KMS-11 (cell line): Measurements from ENCODE around the gene MID1.

Experiments used
- H2AFZ ChIP-seq: fragments of 200-600 bp; sonication (generic); 2 replicates; pipeline ENCODE4 v1.6.1; 2016; ENCODE audit warnings: antibody characterized with exemption, mixed run types, low read depth
- H3K27ac ChIP-seq: fragments of 200-600 bp; sonication (generic); 2 replicates; pipeline ENCODE4 v1.6.1; 2016; ENCODE audit warnings: mild to moderate bottlenecking, mixed run types
- H3K27me3 ChIP-seq: fragments of 200-600 bp; sonication (generic); 2 replicates; pipeline ENCODE4 v1.6.1; 2017; ENCODE audit warnings: mild to moderate bottlenecking, low read depth, mixed run types, moderate library complexity; ENCODE audit not compliant: insufficient read depth
- H3K36me3 ChIP-seq: fragments of 200-600 bp; sonication (generic); 2 replicates; pipeline ENCODE4 v1.6.1; 2017; ENCODE audit warnings: mild to moderate bottlenecking, mixed run types; ENCODE audit not compliant: insufficient read depth
- H3K4me1 ChIP-seq: fragments of 200-600 bp; sonication (generic); 2 replicates; pipeline ENCODE4 v1.6.1; 2016; ENCODE audit warnings: mild to moderate bottlenecking, low read depth, mixed run types; ENCODE audit not compliant: poor library complexity, severe bottlenecking
- H3K4me2 ChIP-seq: fragments of 200-600 bp; sonication (generic); 2 replicates; pipeline ENCODE4 v1.7.0; 2016; ENCODE audit warnings: mild to moderate bottlenecking, mixed run types
- H3K4me3 ChIP-seq: fragments of 200-600 bp; sonication (generic); IDR thresholded peaks from 2 replicates; pipeline ENCODE4 v1.6.1; 2017; ENCODE audit warnings: low read depth, low read length, mixed read lengths; ENCODE audit not compliant: insufficient read depth
- H3K79me2 ChIP-seq: fragments of 200-600 bp; sonication (generic); 2 replicates; pipeline ENCODE4 v1.6.1; 2016; ENCODE audit warnings: low read depth, mixed run types; ENCODE audit not compliant: insufficient read depth
- H3K9ac ChIP-seq: fragments of 200-600 bp; sonication (generic); 2 replicates; pipeline ENCODE4 v1.6.1; 2016; ENCODE audit warnings: mild to moderate bottlenecking, mixed run types
- H4K20me1 ChIP-seq: fragments of 200-600 bp; sonication (generic); 2 replicates; pipeline ENCODE4 v1.6.1; 2016; ENCODE audit warnings: mild to moderate bottlenecking, mixed run types; ENCODE audit not compliant: insufficient read depth
- TF ChIP-seq, protein P1 (sequence below): fragments of 200-600 bp; sonication (generic); conservative IDR thresholded peaks from 2 replicates; pipeline ENCODE4 v1.6.1; 2017; ENCODE audit warnings: low read depth, mild to moderate bottlenecking, antibody characterized with exemption, low read length, moderate library complexity, mixed read lengths

MID1 gene

DNA sequence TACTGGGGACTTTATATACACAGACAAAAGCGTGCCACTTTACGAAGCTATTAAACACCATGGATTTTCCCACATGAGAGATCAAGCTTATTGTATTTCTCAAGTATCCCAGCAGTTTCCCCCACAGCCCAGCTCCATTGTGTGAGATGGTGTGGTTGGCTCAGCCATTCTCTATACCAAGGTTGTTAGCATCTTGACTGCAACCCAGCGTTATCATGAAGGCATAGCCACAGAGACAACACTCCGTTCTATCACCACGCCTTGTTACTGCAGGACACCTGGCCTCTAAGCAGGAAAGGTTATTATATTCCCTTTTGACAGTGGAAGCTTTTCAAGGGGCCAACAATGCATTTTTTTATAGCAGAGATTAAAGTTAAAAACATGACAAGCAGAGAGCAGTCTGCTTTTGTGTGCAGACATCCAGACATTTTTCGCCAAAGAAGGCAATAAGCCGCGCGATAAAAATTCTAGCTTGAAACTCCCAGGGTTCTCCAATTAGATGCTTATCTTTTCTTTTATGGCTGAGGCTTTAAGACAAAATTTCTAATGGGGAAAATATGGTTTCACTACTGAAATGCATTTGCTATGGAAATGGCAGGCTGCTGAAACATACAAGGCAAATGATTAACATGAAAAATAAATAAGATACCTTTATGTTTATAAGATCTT, 206.1 kb downstream of the MID1 start:
- Histone ChIP-seq H3K4me1 (no peaks in the 10 kb centered on the region), H3K27me3 (no peaks in the 10 kb centered on the region), H3K27ac (no peak overlapping the region), H2AFZ (no peak overlapping the region), H3K36me3 (no peaks in the 10 kb centered on the region), H4K20me1 (no peaks in the 10 kb centered on the region), H3K4me2 (no peak overlapping the region), H3K79me2 (no peaks in the 10 kb centered on the region), H3K9ac (no peak overlapping the region), H3K4me3 (no peak overlapping the region)
- TF ChIP-seq, protein P1, sequence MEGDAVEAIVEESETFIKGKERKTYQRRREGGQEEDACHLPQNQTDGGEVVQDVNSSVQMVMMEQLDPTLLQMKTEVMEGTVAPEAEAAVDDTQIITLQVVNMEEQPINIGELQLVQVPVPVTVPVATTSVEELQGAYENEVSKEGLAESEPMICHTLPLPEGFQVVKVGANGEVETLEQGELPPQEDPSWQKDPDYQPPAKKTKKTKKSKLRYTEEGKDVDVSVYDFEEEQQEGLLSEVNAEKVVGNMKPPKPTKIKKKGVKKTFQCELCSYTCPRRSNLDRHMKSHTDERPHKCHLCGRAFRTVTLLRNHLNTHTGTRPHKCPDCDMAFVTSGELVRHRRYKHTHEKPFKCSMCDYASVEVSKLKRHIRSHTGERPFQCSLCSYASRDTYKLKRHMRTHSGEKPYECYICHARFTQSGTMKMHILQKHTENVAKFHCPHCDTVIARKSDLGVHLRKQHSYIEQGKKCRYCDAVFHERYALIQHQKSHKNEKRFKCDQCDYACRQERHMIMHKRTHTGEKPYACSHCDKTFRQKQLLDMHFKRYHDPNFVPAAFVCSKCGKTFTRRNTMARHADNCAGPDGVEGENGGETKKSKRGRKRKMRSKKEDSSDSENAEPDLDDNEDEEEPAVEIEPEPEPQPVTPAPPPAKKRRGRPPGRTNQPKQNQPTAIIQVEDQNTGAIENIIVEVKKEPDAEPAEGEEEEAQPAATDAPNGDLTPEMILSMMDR = no peak

DNA sequence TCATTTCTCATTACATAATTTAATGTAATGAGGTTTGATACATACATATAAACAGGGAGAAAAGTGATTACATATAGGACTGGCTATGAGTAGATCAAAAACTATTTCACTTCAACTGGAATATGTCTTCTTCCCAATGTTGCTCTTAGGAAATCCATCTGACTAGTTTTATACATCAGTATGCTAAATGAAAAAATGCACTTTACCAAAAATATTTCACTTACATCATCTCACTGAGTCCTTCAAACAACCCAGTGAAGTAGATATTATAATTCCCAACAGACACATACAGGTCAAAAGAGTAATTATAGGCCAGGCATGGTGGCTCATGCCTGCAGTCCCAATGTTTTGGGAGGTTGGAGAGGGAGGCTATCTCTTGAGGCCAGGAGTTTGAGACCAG, 215.9 kb downstream of the MID1 start:
- no peaks in the 10 kb centered on the region for H3K4me1 ChIP-seq
- no peak overlapping the region for H3K27ac ChIP-seq
- TF ChIP-seq, protein P1 = no peak
- no peak overlapping the region for H3K4me3 ChIP-seq
- no peaks in the 10 kb centered on the region for H3K79me2 ChIP-seq
- no peaks in the 10 kb centered on the region for H3K27me3 ChIP-seq
- H3K9ac ChIP-seq = no peak overlapping the region
- no peaks in the 10 kb centered on the region for H4K20me1 ChIP-seq
- no peak overlapping the region for H2AFZ ChIP-seq
- H3K36me3 ChIP-seq = no peaks in the 10 kb centered on the region
- no peak overlapping the region for H3K4me2 ChIP-seq

DNA sequence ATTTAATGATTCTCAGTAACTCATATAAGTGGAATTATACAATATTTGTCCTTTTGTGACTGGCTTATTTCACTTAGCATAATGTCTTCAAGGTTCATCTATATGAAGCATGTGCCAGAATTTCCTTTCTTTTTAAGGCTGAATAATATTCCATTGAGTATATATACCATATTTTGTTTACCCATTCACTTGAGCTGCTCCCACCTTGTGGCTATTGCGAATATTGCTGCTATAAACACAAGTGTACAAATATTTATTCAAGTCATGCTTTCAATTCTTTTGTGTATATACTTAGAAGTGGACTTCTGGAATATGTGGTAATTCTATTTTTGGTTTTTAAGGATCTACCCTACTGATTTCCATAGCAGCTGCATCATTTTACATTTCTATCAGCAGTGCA, 219.1 kb downstream of the MID1 start:
- H3K36me3 ChIP-seq = no peaks in the 10 kb centered on the region
- H3K79me2 ChIP-seq = no peaks in the 10 kb centered on the region
- H3K4me3 ChIP-seq = no peak overlapping the region
- no peaks in the 10 kb centered on the region for H3K27me3 ChIP-seq
- H4K20me1 ChIP-seq = no peaks in the 10 kb centered on the region
- TF ChIP-seq, protein P1 = no peak; the same call in 1 of the 2 replicates
- no peak overlapping the region for H2AFZ ChIP-seq
- H3K4me2 ChIP-seq = no peak overlapping the region
- H3K9ac ChIP-seq = no peak overlapping the region
- H3K4me1 ChIP-seq = no peaks in the 10 kb centered on the region
- no peak overlapping the region for H3K27ac ChIP-seq

DNA sequence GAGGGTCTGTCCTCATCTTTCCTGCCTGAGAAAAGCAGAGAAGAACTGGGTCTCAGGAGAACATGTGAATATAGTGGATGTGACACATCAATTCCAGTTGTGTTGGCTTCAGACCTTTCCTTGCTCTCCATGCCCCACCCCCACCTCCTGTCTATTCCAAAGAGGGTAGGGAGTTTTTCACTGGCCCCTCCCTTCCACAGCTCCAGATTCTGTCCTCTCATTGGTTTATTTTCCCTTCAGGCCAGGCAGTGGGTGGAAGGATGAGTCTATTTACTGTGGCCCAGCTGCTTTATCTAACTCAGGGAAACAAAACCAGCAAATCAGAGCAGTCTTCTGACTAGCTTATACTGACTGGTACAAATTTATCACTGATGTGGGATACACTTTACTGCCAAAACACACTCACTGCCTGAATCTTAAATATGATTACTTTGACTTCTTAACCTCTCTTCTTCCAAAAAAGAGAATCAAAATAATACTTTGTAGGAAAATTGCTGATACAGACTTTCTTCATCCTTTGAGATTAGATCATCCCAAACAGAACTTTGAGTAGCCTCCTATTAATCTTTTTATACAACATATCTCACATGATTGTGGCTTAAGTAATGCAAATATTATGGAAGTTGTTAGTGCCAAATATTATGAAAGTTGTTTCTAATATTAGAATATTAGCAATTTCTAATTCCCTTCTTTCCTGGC, 221.2 kb downstream of the MID1 start:
- H3K4me2 ChIP-seq = no peak overlapping the region
- H3K36me3 ChIP-seq = no peaks in the 10 kb centered on the region
- no peaks in the 10 kb centered on the region for H4K20me1 ChIP-seq
- H3K4me1 ChIP-seq = peaks cover 11% of the 10 kb centered on the region
- H2AFZ ChIP-seq = no peak overlapping the region
- no peak overlapping the region for H3K27ac ChIP-seq
- H3K4me3 ChIP-seq = no peak overlapping the region
- H3K9ac ChIP-seq = no peak overlapping the region
- no peaks in the 10 kb centered on the region for H3K27me3 ChIP-seq
- no peaks in the 10 kb centered on the region for H3K79me2 ChIP-seq
- TF ChIP-seq, protein P1 = no peak
